ENCODE data around the gene SEC31B.

DNA sequence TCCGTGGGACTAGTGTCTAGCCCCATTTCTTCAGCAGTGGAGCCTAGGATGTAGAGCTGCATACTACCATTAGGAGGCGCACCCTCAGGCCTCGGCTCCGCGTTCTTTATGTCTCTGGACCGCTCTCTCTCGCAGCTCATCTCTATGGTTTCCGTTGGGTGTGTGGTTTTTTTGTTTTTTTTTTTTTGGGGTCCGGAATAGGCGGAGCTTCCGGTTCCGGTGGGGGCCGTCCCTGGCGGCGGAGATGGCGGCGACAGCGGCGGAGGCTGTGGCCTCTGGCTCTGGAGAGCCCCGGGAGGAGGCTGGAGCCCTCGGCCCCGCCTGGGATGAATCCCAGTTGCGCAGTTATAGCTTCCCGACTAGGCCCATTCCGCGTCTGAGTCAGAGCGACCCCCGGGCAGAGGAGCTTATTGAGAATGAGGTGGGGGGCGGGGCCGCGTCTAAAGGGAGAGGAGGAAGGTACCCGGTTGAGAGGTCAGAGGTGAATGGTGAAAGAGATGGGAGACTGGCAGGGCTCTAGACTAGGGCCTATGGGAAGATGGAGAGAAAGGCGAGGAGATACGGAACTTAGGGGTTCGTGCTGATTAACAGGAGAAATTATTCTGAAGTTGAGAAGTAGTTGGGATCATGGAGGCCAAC, 16.2 kb upstream of the SEC31B start, which contains the start of gene HIF1AN:
- TF ChIP-seq POLR2A (IDR thresholded peaks at IDR 0.05) (peak in 1 of 2 donors; percentile 74), POLR2AphosphoS5 (IDR thresholded peaks at IDR 0.05) (peak in 1 of 3 donors; percentile 63), EP300 (IDR thresholded peaks at IDR 0.05) (no peak)
- TF ChIP-seq, protein P1, sequence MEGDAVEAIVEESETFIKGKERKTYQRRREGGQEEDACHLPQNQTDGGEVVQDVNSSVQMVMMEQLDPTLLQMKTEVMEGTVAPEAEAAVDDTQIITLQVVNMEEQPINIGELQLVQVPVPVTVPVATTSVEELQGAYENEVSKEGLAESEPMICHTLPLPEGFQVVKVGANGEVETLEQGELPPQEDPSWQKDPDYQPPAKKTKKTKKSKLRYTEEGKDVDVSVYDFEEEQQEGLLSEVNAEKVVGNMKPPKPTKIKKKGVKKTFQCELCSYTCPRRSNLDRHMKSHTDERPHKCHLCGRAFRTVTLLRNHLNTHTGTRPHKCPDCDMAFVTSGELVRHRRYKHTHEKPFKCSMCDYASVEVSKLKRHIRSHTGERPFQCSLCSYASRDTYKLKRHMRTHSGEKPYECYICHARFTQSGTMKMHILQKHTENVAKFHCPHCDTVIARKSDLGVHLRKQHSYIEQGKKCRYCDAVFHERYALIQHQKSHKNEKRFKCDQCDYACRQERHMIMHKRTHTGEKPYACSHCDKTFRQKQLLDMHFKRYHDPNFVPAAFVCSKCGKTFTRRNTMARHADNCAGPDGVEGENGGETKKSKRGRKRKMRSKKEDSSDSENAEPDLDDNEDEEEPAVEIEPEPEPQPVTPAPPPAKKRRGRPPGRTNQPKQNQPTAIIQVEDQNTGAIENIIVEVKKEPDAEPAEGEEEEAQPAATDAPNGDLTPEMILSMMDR (IDR thresholded peaks at IDR 0.05): peak; percentile 88 to 96

Data from suprapubic skin (tissue), 4 donors.